ENCODE results near the gene NDUFA11. TPM values are rescaled to one million over a fixed set of nuclear protein-coding genes. Genes with fewer than 3 reads are reported as not detected.

Gene NDUFA11
- total RNA-seq, 1 experiment from 2014 or later = 430 TPM

- in situ Hi-C loops (cut with HindIII; ENCODE audit: low sequenced_read_pairs) = no loop called here
- no peak for DNase-seq (ENCODE audit: low spot score)
These were observed 11.6 kb upstream of the NDUFA11 start for GRCh38 chr19:5914946-5915781.

DNA sequence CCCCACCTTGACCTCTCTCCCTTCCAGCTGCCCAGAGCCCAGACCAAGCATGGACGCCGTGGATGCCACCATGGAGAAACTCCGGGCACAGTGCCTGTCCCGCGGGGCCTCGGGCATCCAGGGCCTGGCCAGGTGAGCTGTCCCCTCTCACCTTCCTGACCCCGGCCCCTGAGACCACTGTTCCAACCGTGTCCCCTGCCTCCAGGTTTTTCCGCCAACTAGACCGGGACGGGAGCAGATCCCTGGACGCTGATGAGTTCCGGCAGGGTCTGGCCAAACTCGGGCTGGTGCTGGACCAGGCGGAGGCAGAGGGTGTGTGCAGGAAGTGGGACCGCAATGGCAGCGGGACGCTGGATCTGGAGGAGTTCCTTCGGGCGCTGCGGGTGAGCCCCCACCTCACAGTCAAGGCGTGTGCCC, 10.8 kb upstream of the NDUFA11 start:
- DNase-seq (ENCODE audit: low spot score) = no peak
- in situ Hi-C loops (cut with HindIII; ENCODE audit: low sequenced_read_pairs) = no loop called here

DNA sequence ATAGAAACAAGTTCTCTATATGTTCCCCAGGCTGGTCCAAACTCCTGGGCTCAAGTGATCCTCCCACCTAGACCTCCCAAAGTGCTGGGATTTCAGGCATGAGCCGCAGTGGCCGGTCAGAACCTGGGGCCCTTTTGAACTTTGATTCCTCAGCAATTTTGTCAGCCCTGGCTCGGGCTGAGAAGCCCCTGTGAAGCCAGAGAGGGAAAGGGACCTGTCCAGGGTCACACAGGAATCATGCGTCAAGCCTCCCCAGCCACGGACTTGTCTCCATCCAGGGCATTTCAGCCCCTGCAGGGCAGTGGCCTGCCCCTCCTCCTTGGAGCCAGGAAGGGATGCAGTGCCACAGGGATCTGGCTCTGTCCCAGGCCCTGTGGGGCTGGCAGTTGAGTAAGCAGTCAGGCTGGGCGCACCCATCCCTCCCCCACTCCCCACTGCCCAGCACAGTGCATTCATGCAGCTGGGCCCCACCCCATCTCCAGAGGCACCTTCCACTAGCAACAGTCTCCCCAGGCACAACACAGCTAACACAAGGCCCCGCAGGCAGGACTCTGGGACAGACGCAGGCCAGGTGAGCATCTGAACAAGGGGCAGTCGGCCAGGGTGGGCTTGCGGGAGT, 10.3 kb upstream of the NDUFA11 start, which contains the start of gene CAPS:
CAPS (plus strand) TSS at position 516 of the 619 bp plus-strand sequence. CDS start 153 bp downstream, outside the sequence.
- in situ Hi-C loops (cut with HindIII; ENCODE audit: low sequenced_read_pairs) = no loop called here
- no peak for DNase-seq (ENCODE audit: low spot score)

- in situ Hi-C loops (cut with HindIII; ENCODE audit: low sequenced_read_pairs) = no loop called here
- no peak for DNase-seq (ENCODE audit: low spot score)
These were observed 7.8 kb upstream of the NDUFA11 start for GRCh38 chr19:5911366-5911765.

GRCh38 chr19:5910638-5910907, 7.0 kb upstream of the NDUFA11 start:
- in situ Hi-C loops (cut with HindIII; ENCODE audit: low sequenced_read_pairs) = no loop called here
- DNase-seq (ENCODE audit: low spot score) = no peak

DNA sequence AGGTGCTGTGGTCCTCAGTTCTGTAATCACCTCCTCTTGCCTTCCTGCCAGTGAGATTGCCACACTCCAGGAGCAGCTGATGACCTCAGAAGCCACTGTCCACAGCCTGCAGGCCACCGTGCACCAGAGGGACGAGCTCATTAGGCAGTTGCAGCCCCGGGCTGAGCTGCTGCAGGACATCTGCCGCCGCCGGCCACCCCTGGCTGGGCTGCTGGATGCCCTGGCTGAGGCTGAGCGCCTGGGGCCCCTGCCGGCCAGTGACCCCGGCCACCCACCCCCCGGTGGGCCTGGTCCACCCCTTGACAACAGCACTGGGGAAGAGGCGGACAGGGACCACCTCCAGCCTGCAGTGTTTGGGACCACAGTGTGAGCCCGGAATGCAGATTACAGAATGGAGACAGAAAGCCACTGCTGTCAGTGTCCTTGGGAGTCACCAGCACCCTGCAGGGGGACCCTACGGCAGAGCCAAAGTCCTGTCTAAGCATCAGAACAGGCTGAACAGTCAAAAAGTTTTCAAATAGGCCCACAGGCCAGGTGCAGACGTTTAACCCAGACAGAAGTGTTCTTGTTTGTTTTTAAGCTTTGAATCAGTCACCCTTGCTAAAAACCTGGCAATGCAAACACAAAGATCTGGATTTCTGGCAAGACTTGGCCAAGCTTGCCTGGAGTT, 5.3 kb upstream of the NDUFA11 start:
- in situ Hi-C loops (cut with HindIII; ENCODE audit: low sequenced_read_pairs) = no loop called here
- DNase-seq (ENCODE audit: low spot score) = no peak

GRCh38 chr19:5907241-5907640, 3.7 kb upstream of the NDUFA11 start:
- in situ Hi-C loops (cut with HindIII; ENCODE audit: low sequenced_read_pairs) = no loop called here
- no peak for DNase-seq (ENCODE audit: low spot score)

DNA sequence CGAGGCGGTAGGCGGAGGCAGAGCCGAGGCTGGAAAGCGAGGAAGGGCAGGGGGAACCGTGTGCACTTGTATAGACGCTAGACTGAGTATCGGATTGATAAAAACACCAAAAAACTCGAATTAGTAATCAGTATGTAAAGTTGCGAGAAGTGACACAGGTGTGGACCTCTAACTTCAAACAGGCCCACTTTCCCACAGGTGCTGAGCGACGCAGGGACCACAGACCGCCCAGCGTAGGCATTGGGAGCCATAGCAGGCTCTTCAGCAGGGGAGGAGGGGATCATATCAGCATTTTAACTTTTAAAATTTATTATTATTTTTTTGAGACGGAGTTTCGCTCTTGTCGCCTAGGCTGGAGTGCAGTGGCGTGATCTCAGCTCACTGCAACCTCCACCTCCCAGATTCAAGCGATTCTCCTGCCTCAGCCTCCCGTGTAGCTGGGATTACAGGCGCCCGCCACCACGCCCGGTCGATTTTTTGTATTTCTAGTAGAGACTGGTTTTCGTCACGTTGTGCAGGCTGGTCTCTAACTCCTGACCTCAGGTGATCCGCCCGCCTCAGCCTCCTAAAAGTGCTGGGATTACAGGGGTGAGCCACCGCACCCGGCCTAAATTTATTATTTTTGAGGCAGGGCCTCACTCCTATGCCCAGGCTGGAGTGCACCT, 1.7 kb upstream of the NDUFA11 start:
- in situ Hi-C loops (cut with HindIII; ENCODE audit: low sequenced_read_pairs) = no loop called here

DNA sequence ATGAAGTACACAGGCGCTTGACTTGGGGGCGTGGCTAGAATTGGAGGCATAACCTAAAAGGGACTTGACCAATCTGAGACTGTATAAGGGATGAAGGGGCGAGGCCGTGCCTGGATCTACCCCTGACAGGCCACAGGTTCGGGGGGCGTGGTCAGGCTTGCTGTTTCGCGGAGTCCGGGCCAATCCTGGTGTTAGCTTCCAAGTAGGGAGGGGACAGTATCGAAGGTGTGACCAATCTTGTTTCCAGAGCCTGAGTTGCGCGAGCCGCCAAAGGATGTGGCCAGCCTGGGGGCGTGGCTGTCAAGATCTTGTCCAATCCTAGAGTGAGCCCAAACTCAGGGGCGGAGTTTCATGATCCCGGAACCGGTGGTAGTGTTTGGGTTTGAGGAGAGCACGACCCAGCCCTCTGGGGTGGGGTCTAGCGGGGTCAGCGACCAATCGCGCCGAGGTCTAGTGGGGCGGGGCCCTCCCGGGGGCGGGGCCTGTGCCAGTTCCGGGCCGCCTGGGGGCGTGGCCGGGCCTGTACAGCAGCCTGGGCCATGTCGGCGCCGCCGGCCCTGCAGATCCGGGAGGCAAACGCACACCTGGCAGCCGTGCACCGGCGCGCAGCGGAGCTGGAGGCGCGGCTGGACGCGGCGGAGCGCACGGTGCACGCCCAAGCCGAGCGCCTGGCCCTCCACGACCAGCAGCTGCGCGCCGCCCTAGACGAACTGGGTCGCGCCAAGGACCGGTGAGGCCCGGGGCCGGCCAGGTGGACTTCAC, 943 bp upstream of the NDUFA11 start, which contains the start of gene VMAC:
VMAC (plus strand) TSS at position 521 of the 762 bp plus-strand sequence; CDS start at position 540, 19 bp downstream.
- DNase-seq (ENCODE audit: low spot score) = peak; percentile 100
- in situ Hi-C loops (cut with HindIII; ENCODE audit: low sequenced_read_pairs) = no loop called here

More for the DNA sequence above, 1.7 kb upstream of the NDUFA11 start:
- DNase-seq (ENCODE audit: low spot score) = no peak

- in situ Hi-C loops (cut with HindIII; ENCODE audit: low sequenced_read_pairs) = no loop called here
- DNase-seq (ENCODE audit: low spot score) = no peak
These were observed 450 bp downstream of the NDUFA11 start for GRCh38 chr19:5903056-5903623.

DNA sequence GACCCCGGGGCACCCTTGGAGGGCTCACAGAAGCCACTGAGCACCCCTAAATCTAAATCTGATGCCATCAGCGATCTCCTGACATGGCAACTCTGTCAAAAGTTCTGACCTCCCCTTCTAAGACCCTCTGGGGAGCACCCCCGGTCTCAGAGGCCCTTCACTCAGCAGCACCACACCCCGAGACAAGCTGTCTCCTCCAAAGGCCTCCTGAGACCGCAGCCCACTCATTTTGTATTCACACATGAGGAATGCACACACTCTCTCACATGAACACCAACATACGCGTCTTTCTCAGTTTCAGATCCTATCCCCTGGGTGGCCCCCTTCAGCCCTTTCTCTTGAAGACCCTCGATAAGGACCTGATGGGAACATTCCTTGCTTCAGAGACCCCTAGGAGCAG, 2.6 kb downstream of the NDUFA11 start:
- no peak for DNase-seq (ENCODE audit: low spot score)
- in situ Hi-C loops (cut with HindIII; ENCODE audit: low sequenced_read_pairs) = no loop called here

GRCh38 chr19:5899728-5900526, 3.7 kb downstream of the NDUFA11 start:
- no peak for DNase-seq (ENCODE audit: low spot score)
- in situ Hi-C loops (cut with HindIII; ENCODE audit: low sequenced_read_pairs) = no loop called here

- in situ Hi-C loops (cut with HindIII; ENCODE audit: low sequenced_read_pairs) = no loop called here
- DNase-seq (ENCODE audit: low spot score) = peak; percentile 67
These were observed 6.2 kb downstream of the NDUFA11 start for GRCh38 chr19:5897189-5897969.

DNA sequence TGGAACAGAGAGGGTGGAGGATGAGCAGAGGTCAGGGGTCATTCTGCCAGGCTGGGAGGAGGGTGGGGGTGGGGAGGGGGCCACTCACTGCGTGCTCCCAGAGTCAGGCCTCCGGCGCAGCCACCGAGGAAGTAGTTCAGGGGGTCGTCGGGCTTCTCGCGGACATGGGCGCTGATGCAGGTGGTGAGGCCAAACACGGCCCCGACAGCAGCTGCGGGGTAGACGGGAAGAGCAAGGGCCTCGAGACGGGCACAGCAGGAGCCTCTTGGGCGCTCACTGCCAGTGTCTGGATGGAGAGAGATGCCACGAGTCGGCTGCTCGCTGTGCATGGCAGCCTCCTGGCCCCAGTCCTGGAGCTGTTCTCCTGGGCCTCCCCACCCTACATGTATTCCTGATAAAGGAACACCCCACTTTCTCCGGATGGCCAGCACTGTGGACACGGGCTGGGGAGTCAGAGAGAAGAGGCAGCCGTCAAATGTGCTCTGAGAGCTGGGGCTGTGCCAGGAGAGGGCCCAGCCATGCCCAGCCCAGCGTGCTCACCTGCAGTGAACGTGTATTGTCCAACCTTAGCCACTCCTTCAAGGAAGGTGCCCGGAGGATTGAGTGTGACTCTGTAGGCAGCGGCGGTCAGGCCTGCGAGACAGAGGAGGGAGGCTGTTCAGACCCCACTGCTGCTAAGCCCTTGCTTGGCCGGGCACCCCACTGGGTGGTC, 7.1 kb downstream of the NDUFA11 start:
- no peak for DNase-seq (ENCODE audit: low spot score)
- in situ Hi-C loops (cut with HindIII; ENCODE audit: low sequenced_read_pairs) = no loop called here

DNA sequence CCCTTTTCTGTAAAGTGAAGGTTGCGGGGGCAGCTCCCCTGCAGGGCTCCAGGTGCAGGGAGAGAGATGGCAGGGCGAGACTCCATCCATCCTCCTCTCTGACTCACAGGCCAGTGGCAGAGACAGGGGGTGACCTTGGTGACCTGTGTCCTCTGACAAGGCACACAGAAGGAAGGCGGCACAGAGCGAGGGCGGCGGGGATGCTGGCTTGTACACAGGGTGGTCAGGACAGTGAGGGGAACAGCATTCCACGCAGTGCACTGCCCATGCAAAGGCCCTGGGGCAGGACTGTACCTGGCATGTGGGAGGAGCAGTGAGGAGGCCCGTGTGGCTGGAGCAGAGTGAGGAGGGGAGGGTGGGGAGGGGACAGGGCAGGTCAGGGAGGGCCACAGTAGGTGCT, 7.7 kb downstream of the NDUFA11 start:
- DNase-seq (ENCODE audit: low spot score) = no peak
- in situ Hi-C loops (cut with HindIII; ENCODE audit: low sequenced_read_pairs) = no loop called here

- in situ Hi-C loops (cut with HindIII; ENCODE audit: low sequenced_read_pairs) = no loop called here
- DNase-seq (ENCODE audit: low spot score) = no peak
These were observed 8.2 kb downstream of the NDUFA11 start for GRCh38 chr19:5895409-5895808.

Measured in G401 (cell line).